ENCODE results near the gene KIF25. TPM values are rescaled to one million over a fixed set of nuclear protein-coding genes. Genes with fewer than 3 reads are reported as not detected.

The KIF25 gene
- total RNA-seq, 1 donor from 2014 or later: not detected

DNA sequence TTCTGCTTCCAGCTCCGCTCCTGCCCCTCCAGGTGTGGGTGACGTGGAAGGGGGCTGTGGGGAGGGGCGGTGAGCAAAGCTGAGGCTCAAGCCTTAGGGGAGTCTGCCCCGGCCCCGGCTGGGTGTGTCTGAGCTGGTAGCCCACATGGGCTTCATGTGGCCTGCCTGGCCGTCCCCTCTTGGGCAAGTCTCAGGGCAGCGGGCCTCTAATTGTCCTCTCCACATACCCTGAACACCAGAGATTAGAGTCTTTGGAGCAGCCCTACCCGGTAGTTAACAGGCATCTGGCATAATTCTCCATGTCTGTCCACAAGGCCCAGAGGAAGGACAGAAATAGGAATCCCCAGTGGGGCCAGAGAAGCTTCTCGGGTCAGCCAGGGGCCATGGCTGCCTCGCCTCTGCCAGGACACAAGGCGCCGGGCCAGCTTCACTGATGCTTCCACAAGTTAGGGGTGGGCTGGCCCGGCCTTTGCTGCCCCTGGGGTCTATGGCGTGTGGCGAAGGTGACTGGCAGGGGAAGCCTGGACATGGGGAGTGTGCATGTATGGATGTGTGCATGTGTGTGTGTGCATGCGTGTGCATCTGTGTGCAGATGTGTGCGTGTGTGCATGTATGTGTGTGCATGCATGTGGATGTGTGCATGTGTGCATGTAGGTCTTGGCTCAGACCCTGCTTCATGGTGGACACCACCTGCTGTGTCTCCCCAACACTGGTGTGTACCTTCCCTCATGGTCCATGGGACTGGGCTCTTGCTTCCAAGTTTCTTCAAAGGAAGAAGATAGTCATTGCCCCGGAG is 57.5 kb downstream of the KIF25 start:
- no peaks in the 10 kb centered on the region for H3K36me3 Mint-ChIP-seq (ENCODE audit: unreplicated experiment)
- DNase-seq (ENCODE audit: extremely low spot score, unreplicated experiment): no peak
- H3K9me3 Mint-ChIP-seq (ENCODE audit: unreplicated experiment): no peaks in the 10 kb centered on the region
- no peak overlapping the region for H3K4me3 Mint-ChIP-seq (ENCODE audit: unreplicated experiment)
- no peaks in the 10 kb centered on the region for H3K27me3 Mint-ChIP-seq (ENCODE audit: unreplicated experiment)
- TF ChIP-seq, protein P1, sequence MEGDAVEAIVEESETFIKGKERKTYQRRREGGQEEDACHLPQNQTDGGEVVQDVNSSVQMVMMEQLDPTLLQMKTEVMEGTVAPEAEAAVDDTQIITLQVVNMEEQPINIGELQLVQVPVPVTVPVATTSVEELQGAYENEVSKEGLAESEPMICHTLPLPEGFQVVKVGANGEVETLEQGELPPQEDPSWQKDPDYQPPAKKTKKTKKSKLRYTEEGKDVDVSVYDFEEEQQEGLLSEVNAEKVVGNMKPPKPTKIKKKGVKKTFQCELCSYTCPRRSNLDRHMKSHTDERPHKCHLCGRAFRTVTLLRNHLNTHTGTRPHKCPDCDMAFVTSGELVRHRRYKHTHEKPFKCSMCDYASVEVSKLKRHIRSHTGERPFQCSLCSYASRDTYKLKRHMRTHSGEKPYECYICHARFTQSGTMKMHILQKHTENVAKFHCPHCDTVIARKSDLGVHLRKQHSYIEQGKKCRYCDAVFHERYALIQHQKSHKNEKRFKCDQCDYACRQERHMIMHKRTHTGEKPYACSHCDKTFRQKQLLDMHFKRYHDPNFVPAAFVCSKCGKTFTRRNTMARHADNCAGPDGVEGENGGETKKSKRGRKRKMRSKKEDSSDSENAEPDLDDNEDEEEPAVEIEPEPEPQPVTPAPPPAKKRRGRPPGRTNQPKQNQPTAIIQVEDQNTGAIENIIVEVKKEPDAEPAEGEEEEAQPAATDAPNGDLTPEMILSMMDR (IDR thresholded peaks at IDR 0.05): no peak
- no peak overlapping the region for H3K27ac Mint-ChIP-seq (ENCODE audit: unreplicated experiment)
- H3K4me1 Mint-ChIP-seq (ENCODE audit: unreplicated experiment): no peaks in the 10 kb centered on the region

DNA sequence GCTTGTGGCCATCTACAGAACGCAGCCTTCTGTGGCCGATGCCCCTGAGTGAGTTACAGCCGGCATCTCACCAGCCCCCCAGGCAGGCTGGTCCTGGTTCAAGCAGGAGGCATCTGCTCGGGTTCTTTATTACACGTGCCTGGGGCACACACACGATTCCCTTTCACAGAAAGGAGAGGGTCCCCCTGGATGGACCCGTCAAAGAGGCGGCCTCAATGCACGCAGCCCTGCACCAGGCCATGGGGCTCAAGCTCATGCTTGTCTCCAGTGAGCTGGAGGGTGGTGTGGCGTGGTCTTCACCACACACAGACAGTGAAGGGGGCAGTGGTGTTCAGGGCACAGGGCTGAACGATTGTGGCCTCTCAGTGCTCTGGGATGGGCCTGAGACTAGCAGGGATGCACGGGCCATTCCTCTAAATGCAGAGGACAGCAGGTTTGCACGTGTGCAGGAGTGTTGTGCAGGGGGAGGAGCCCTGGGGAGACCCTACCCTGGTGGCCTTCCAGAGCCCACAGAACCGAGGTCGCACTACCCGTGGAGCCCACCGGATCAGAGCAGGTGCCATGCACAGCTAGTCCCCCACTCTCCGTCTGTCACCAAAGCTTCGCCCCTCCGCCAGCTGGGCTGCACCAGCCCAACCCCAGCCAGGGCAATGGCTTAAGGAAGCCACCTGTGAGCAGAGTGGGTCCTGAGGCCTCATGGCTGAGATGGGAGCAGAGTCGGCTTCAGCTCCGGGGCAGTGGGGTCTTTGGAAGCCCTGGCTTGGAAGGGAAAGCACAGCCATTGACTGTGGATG is 58.4 kb downstream of the KIF25 start:
- H3K27ac Mint-ChIP-seq (ENCODE audit: unreplicated experiment): no peak overlapping the region
- no peaks in the 10 kb centered on the region for H3K9me3 Mint-ChIP-seq (ENCODE audit: unreplicated experiment)
- H3K36me3 Mint-ChIP-seq (ENCODE audit: unreplicated experiment): no peaks in the 10 kb centered on the region
- DNase-seq (ENCODE audit: extremely low spot score, unreplicated experiment): no peak
- TF ChIP-seq, protein P1 (IDR thresholded peaks at IDR 0.05): no peak
- H3K4me1 Mint-ChIP-seq (ENCODE audit: unreplicated experiment): peaks cover 8% of the 10 kb centered on the region
- H3K27me3 Mint-ChIP-seq (ENCODE audit: unreplicated experiment): no peaks in the 10 kb centered on the region
- no peak overlapping the region for H3K4me3 Mint-ChIP-seq (ENCODE audit: unreplicated experiment)

DNA sequence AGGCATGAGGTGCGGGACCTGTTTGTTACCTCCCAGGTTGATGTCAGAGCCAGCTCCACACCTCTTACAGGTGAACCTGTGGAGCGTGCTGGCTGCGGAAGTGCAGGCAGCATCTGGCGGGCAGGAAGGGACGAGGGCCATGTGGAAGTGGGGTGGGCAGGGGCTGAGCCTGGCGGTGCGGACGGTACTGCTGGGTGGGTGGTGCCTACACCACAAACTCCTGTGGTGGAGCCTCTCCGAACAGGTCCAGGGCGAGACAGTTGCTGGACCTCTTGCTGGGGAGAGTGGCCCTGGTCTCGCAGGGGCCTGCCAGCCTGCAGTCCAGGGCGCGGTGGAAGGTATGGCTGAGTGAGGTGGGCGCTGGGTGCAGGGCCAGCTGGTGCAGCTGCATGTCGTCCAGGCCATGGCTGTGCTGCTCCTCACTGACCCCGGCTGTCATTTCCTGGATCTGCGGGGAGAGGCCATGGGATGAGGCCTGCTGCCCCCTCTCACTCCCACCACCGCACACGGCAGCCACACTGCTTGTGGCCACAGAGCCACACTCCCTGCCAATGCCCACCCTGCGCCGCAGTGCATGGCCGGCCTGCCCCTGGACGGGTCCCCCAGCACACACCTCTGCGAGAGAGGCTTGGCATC is 59.5 kb downstream of the KIF25 start:
- no peak overlapping the region for H3K27ac Mint-ChIP-seq (ENCODE audit: unreplicated experiment)
- no peaks in the 10 kb centered on the region for H3K9me3 Mint-ChIP-seq (ENCODE audit: unreplicated experiment)
- no peaks in the 10 kb centered on the region for H3K27me3 Mint-ChIP-seq (ENCODE audit: unreplicated experiment)
- no peaks in the 10 kb centered on the region for H3K36me3 Mint-ChIP-seq (ENCODE audit: unreplicated experiment)
- TF ChIP-seq, protein P1 (IDR thresholded peaks at IDR 0.05): no peak
- no peak overlapping the region for H3K4me3 Mint-ChIP-seq (ENCODE audit: unreplicated experiment)
- H3K4me1 Mint-ChIP-seq (ENCODE audit: unreplicated experiment): peaks cover 12% of the 10 kb centered on the region
- DNase-seq (ENCODE audit: extremely low spot score, unreplicated experiment): no peak

DNA sequence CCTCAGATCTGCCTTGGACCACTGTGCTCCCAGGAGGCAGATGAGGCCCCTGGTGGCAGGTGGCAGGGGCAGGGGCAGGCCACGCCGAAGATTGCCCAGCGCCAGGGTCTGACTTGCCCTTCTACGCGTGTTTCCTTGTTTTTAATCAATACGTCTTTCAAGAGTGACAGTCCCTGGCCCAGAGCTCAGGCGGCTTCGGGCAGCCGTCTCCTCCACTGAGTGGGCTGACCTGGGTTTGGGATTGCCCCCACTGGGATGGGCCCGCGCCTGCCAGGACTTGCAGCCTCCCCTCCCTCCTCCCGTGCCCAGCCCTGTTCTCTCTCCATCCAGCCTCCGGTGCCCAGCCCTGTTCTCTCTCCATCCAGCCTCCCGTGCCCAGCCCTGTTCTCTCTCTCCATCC is 60.4 kb downstream of the KIF25 start:
- H3K9me3 Mint-ChIP-seq (ENCODE audit: unreplicated experiment): no peaks in the 10 kb centered on the region
- no peak for DNase-seq (ENCODE audit: extremely low spot score, unreplicated experiment)
- no peaks in the 10 kb centered on the region for H3K36me3 Mint-ChIP-seq (ENCODE audit: unreplicated experiment)
- no peak overlapping the region for H3K4me3 Mint-ChIP-seq (ENCODE audit: unreplicated experiment)
- peaks cover 12% of the 10 kb centered on the region for H3K4me1 Mint-ChIP-seq (ENCODE audit: unreplicated experiment)
- no peaks in the 10 kb centered on the region for H3K27me3 Mint-ChIP-seq (ENCODE audit: unreplicated experiment)
- no peak overlapping the region for H3K27ac Mint-ChIP-seq (ENCODE audit: unreplicated experiment)
- TF ChIP-seq, protein P1 (IDR thresholded peaks at IDR 0.05): no peak

All from osteocyte (in vitro differentiated cells).